Osteocyte (in vitro differentiated cells): ENCODE data around the gene OR8G1. TPM values are rescaled to one million over a fixed set of nuclear protein-coding genes. Genes with fewer than 3 reads are reported as not detected.

Experiments used
- DNase-seq: peaks from one replicate; pipeline ENCODE4 v3.0.0; 2021; ENCODE audit warnings: mixed read lengths; ENCODE audit not compliant: unreplicated experiment; ENCODE audit errors: extremely low spot score
- H3K27ac Mint-ChIP-seq: one replicate; pipeline ENCODE4 v1.8.0; 2021; ENCODE audit warnings: mild to moderate bottlenecking, mixed read lengths; ENCODE audit not compliant: unreplicated experiment
- H3K27me3 Mint-ChIP-seq: one replicate; pipeline ENCODE4 v1.8.0; 2021; ENCODE audit warnings: mixed read lengths; ENCODE audit not compliant: unreplicated experiment
- H3K36me3 Mint-ChIP-seq: one replicate; pipeline ENCODE4 v1.8.0; 2021; ENCODE audit warnings: mixed read lengths; ENCODE audit not compliant: unreplicated experiment
- H3K4me1 Mint-ChIP-seq: one replicate; pipeline ENCODE4 v1.8.0; 2021; ENCODE audit warnings: mixed read lengths; ENCODE audit not compliant: unreplicated experiment
- H3K4me3 Mint-ChIP-seq: one replicate; pipeline ENCODE4 v1.8.0; 2021; ENCODE audit warnings: mild to moderate bottlenecking, moderate library complexity, mixed read lengths; ENCODE audit not compliant: unreplicated experiment
- H3K9me3 Mint-ChIP-seq: one replicate; pipeline ENCODE4 v1.8.0; 2021; ENCODE audit warnings: mixed read lengths; ENCODE audit not compliant: unreplicated experiment
- CTCF ChIP-seq: fragments of 200-600 bp; sonication (generic); IDR thresholded peaks from 2 replicates; pipeline ENCODE4 v1.5.0; 2021; ENCODE audit warnings: antibody characterized with exemption, mild to moderate bottlenecking, moderate library complexity
- total RNA-seq: library from RNA; stranded (reverse); gene quantifications from 2 replicates; pipeline ENCODE4 v1.2.1, GENCODE V29; 2021

The OR8G1 gene
- total RNA-seq, 1 donor from 2014 or later, result not detected

GRCh38 chr11:124294687-124295086 lies 53.8 kb downstream of the OR8G1 start:
- no peak for DNase-seq
- no peak for TF ChIP-seq CTCF
- no peak overlapping the region for H3K4me3 Mint-ChIP-seq
- H3K36me3 Mint-ChIP-seq, result no peaks in the 10 kb centered on the region
- H3K27me3 Mint-ChIP-seq, result no peaks in the 10 kb centered on the region
- no peak overlapping the region for H3K27ac Mint-ChIP-seq
- H3K9me3 Mint-ChIP-seq, result no peaks in the 10 kb centered on the region
- H3K4me1 Mint-ChIP-seq, result no peaks in the 10 kb centered on the region

- no peaks in the 10 kb centered on the region for H3K27me3 Mint-ChIP-seq
- H3K4me1 Mint-ChIP-seq, result no peaks in the 10 kb centered on the region
- no peak overlapping the region for H3K27ac Mint-ChIP-seq
- H3K36me3 Mint-ChIP-seq, result no peaks in the 10 kb centered on the region
- DNase-seq, result no peak
- no peaks in the 10 kb centered on the region for H3K9me3 Mint-ChIP-seq
- H3K4me3 Mint-ChIP-seq, result no peak overlapping the region
- TF ChIP-seq CTCF, result no peak
Observed at GRCh38 chr11:124296016-124296415, 55.1 kb downstream of the OR8G1 start.

GRCh38 chr11:124297921-124298320 lies 57.0 kb downstream of the OR8G1 start:
- Mint-ChIP-seq H3K27ac (no peak overlapping the region), H3K27me3 (no peaks in the 10 kb centered on the region), H3K4me1 (no peaks in the 10 kb centered on the region), H3K36me3 (no peaks in the 10 kb centered on the region), H3K4me3 (no peak overlapping the region), H3K9me3 (no peaks in the 10 kb centered on the region)
- no peak for DNase-seq
- no peak for TF ChIP-seq CTCF

GRCh38 chr11:124301548-124301947 lies 60.7 kb downstream of the OR8G1 start:
- no peak overlapping the region for H3K4me3 Mint-ChIP-seq
- no peaks in the 10 kb centered on the region for H3K9me3 Mint-ChIP-seq
- TF ChIP-seq CTCF, result no peak
- H3K4me1 Mint-ChIP-seq, result no peaks in the 10 kb centered on the region
- peaks cover 2% of the 10 kb centered on the region for H3K27me3 Mint-ChIP-seq
- H3K27ac Mint-ChIP-seq, result no peak overlapping the region
- DNase-seq, result no peak
- H3K36me3 Mint-ChIP-seq, result no peaks in the 10 kb centered on the region

- TF ChIP-seq CTCF, result no peak
- DNase-seq, result no peak
- Mint-ChIP-seq H3K9me3 (no peaks in the 10 kb centered on the region), H3K27me3 (peaks cover 2% of the 10 kb centered on the region), H3K27ac (no peak overlapping the region), H3K4me1 (no peaks in the 10 kb centered on the region), H3K4me3 (no peak overlapping the region), H3K36me3 (no peaks in the 10 kb centered on the region)
Observed at GRCh38 chr11:124302347-124303125, 61.6 kb downstream of the OR8G1 start.

Other genes starting within 250 kb of the OR8G1 start
- gene OR10G6, start 245.9 kb upstream of the OR8G1 start, total RNA-seq, result not detected in 2 replicates
- gene OR10G4, start 228.1 kb upstream of the OR8G1 start, total RNA-seq, result not detected in 2 replicates
- not detected in 2 replicates for gene OR10G9, start 218.1 kb upstream of the OR8G1 start, total RNA-seq
- not detected in 2 replicates for gene OR10G8, start 214.3 kb upstream of the OR8G1 start, total RNA-seq
- not detected in 2 replicates for gene OR10G7, start 199.8 kb upstream of the OR8G1 start, total RNA-seq
- 10.0 and 10.5 TPM in 2 replicates for gene VWA5A, start 125.6 kb upstream of the OR8G1 start, total RNA-seq
- gene OR10D3, start 57.8 kb upstream of the OR8G1 start, total RNA-seq, result not detected in 2 replicates
- gene OR8G5, start 15.3 kb downstream of the OR8G1 start, total RNA-seq, result not detected in 2 replicates
- not detected in 2 replicates for gene OR8D1, start 72.9 kb downstream of the OR8G1 start, total RNA-seq
- gene OR8D2, start 79.1 kb downstream of the OR8G1 start, total RNA-seq, result not detected in 2 replicates
- not detected in 2 replicates for gene OR8B2, start 143.4 kb downstream of the OR8G1 start, total RNA-seq
- not detected in 2 replicates for gene OR8B3, start 157.9 kb downstream of the OR8G1 start, total RNA-seq
- not detected in 2 replicates for gene OR8B4, start 183.8 kb downstream of the OR8G1 start, total RNA-seq
- not detected in 2 replicates for gene OR8B8, start 204.6 kb downstream of the OR8G1 start, total RNA-seq